Ureter (tissue), 1 donor: ENCODE results near the gene SLC13A5. TPM values are rescaled to one million over a fixed set of nuclear protein-coding genes. Genes with fewer than 3 reads are reported as not detected.
"Not testable (repeated sequence)": the region's sequence is repeated elsewhere in the genome, so short reads cannot be mapped to it uniquely, and the experiment has no call there.

ENCODE experiments used
- DNase-seq: peaks from one replicate; pipeline ENCODE4 v3.0.0-alpha.2; 2020; ENCODE audit warnings: low spot score
- total RNA-seq: library from RNA; stranded (reverse); gene quantifications from one replicate; pipeline ENCODE4 v1.2.4, GENCODE V29; 2023
- donor health status: DM: yes; HTN: yes; CAD: no.

SLC13A5 gene
- total RNA-seq, 1 donor from 2014 or later, result not detected

DNA sequence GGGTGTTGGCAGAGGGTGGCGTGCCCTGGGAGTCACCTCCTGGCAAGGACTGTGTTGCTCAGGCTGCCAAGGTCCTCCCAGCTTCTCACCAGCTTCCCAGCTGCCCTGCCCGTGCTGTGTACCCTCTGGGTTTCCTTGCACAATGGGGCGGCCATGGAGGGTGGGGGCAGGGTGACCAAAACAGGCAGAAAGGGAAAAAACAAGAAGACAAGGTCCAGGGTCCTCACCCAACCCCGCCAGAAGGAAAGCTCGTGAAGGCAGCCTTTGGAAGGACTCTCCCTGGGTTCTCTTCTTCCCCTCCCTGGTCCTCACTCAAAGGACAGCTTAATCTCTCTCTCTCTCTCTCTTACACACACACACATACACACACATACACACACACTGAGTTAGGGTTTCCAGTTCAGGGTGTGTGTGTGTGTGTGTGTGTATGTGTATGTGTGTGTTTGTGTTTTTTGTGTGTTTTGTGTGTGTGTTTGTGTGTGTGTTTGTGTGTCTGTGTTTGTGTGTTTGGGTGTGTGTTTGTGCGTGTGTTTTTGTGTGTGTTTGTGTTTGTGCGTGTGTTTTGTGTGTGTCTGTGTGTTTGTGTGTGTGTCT, 2.0 kb downstream of the SLC13A5 start:
- no peak for DNase-seq

DNA sequence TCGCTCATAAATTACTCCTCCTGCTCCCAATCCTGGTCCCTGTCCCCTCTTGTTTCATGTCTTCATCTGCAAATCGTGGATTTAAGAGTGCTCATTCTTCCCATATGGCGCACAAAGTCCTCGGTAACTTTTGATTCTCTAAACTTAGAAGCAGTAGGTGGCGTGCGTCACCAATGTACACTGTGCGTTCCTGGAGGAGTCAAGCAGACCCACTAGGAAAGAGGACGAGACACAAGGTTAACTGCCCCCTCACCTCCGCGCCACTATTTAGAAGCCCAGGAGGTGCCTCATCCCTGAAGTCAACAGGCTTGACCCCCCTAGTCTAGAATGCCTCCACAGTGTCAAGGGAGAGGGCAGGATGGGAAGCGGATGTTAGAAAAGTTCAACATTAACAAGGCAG, 2.9 kb downstream of the SLC13A5 start:
- no peak for DNase-seq

DNA sequence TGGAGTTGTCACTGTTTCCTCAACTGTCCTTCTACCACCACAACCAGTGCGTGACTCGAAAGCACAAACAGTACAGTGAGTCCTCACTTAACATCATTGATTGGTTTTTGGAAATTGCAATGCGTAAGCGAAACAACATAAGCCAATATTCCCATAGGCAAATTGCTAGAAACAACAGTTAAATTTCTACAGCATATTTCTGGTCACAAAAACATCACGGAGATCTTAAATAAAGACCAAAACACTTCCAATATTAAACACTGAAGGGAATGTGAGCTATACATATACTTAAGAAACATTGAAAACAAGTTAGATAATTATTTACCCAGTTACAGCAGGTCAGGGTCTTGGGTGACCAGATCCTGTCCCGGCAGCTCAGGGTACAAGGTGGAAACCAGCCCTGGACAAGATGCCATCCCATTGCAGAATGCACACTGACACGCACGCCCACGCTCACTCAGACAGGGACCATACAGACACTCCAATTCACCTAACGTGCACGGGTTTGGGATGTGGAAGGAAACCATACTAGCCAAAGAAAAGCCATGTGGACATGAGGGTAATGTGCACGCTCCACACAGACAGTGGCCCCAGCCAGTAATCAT, 4.7 kb downstream of the SLC13A5 start:
- peak; percentile 29 for DNase-seq

DNA sequence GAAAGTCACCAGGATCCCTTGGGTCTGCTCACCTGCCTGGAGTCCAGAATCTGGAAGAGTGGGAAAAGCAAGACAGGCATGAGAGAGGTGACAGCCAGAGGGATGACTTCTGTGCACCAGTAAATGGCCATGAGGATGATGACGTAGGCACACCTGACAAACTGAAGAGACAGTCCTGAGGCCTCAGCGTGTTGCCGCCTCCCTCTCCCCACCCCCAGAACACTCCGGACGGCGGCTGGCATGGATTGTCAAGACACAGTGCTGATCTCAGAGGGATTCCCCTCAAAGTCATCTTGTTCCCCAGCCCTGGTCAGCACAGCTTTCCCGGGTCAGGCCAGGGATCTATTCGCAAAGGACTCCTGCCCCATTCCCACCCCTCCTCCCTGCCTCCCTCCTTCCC, 6.2 kb downstream of the SLC13A5 start:
- DNase-seq, result no peak

DNA sequence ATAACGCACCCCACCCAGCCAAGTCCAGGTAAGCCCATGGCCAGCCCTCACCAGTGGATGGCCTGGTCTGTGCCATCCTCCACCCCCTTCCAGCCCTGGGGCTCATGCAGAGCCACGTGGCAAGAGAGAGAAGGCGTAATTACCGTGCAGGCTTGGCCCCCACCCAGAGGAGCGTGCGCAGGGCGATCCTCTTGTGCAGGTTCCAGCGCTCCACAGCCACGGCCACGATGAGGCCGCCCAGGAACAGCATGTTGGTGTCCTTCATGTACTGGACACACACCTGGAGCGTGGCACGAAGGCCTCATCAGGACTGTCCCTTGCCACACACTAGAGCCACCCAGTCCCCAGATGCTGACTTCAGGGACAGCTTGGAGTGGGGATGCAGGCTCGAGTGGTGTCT, 6.7 kb downstream of the SLC13A5 start:
- no peak for DNase-seq

DNA sequence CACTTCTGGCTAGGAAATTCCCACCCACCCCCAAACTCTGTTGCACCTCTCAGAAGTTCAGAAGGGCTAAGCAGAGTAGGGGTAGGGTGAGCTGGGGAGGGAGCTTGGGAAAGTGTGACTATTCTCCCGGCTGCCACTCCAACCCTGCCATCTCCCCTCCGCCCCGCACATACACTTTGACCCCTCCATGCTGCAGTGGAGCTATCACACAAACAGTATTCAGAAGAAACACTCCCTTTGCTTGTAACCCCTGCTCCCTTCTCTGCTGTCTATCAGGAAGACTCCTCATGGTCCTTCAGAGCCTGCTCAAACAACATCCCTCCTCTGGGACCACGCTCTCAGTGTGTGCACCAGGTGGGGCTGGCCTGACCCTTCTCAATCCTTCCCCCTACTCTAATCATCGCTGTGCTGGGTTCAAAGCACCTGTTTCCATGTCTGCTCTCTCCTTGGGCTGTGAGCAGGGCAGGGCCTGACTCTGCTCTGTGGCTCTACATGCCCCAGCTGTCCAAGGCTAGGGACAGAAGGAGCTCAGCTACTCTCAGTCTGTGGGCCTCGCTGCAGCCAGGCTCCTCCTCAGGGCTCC, 8.6 kb downstream of the SLC13A5 start:
- no peak for DNase-seq

DNA sequence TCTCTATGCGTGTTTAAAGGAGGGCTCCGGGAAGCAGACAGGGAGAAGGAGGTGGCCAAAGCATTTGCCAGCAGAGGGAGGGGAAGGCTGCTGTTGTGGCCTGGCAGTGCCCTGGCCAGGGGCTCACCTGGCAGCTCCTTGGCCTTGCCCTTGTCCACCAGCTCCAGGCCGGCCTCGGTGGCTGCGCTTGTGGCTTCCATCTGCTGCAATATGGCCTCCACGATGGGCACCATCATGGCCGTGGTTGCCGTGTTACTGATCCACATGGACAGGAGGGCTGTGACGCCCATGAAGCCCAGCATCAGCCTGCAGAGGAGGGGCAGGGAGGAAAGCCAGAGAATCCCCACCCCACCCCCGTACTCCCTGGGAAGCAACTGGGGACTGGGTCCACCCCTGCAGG, 9.4 kb downstream of the SLC13A5 start:
- DNase-seq, result no peak

DNA sequence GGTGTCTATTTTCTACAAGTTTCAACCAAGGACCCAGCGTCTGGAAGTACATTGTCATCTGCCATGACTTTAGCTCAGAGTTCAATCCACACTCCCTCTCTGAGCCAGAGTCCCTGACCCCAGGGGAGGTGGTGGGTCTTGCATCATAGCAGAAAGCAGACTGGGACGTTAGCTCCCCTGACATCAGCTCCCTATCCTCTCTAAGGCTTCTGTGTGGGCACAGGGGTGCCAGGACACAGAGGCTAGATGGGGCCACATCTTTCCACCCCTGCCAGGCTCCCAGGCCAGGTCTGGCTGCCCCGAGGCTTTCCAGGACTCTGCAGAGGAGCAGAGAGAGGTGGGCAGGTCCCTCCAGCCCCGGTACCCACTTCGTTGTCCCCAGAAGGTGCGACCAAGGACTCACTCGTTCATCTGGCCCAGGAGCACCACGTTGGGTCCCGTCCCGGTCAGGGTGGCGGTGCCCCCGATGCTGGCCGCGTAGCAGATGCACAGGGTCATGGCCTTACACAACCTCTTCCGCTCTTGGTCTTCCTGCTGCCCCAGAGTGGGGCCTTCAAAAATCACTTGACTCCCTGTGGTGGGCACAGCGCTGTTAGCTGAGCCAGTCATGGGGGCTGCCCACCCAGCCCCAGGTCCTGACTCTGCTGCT, 10.5 kb downstream of the SLC13A5 start:
- no peak for DNase-seq

DNA sequence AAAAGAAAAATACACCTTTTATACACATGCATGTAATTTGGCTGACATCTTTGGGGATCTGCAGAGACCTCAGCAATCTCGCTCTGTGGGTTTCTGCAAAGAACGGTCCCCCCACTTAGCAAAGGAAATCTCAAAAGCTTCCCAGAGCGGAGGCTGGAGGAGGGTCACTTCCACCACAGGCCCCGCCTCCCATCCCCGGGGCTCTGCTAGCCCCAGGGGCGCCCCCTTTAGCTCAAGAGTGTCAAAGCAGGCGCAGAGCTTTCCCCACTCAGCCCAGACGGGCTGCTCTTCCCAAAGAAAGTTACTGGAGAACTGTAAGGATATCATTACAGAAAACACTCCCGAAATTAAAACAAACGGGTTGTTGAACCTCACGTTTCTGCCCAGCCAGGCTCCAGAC, 11.4 kb downstream of the SLC13A5 start:
- DNase-seq, result no peak

DNA sequence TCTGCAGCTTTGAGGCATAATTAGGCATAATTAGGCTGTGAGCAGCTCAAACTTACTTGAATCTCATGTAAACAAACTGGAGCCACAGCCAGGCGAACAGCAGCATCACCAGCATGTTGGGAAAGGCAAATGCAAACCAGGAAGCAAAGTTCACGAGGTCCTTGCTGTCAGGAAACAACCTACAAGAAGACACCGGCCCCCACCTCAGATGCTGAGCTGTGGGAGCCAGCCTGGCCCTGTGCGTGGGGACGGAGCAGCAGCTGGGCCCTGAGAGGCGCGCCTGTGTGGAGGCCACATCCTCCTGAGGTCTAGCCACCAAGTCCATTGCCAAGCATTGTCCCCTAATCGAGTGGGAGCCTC, 12.2 kb downstream of the SLC13A5 start:
- no peak for DNase-seq

DNA sequence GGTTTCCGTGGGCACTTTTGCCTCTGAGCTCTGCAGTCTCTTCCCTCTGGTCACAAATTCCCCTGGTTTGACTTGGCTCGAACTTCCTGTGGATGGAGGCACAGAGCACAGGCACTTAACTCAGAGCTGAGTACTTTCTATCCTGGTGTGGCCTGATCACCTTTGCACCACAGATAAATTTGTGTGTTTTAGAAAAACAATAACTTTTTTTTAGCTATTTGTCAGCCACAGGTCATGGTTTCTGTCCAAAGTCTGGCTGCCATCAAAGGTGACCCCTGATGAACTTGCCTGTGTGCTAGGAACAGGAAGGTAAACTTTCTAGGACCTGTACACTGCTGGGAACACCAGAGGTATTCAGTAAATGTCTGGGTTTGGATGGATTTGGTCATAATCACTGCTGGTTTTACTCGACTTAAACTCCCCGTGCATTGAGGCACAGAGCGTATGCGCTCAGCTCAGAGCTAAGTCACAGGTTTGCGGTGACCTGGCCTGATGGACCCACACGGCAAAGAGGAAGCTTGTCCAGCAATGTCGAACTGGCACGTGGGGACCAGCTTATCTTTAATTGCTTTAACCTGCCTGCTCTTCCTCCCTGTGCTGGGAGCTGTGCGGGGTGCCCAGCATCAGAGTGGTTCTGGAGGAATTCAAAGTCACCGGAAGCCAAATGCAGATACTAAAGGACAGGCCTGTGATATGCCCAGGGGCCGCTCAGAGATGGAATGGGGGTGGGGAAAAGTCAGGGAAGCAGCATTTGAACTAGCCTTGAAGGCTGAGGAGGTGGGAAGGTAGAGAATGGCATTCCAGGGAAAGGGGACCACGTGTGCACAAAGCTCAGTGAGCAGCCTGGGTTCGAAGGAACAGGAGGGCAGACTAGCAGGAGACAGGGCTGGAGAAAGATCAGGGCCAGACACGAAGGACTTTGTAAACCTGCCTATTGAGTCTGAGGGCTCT, 12.9 kb downstream of the SLC13A5 start:
- no peak for DNase-seq

DNA sequence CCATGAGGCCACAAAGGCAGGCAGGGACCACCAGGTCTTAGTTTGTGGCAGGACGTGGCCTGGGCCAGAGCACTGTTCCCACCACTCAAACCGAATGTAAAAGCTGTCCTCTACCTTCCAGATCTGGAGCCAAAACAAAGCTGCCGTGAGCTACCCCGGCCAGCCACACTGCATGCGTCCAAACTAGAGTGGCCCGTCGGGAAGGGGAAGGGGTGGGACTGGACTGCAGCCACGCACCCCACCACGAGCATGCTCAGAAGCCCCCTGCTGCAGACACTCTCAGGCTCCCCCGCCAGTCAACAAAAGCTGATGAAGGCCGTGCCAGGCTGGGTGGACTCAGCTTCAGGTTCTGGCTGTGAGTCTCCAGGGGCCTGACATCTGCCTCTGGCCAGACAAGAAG, 15.2 kb downstream of the SLC13A5 start:
- DNase-seq, result no peak

DNA sequence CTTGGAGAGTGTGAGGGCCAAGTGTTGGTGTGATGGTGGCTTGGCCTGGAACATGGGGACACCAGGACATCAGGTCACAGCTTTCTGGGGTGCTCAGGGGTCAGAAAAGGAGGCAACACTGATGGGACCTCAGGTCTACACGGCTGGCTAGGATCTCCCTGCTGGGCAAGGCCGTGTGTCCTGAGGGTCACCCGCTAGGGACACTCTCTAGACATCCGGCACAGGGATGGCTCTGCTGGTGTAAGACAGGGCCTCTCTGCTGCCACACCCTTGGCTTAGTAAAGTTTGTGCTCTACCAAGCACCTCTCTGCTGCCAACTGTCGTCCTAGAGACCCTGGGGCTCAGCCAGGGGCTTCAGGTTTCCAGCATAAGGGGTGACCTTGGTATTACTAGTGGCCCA, 16.3 kb downstream of the SLC13A5 start:
- DNase-seq, result no peak

DNA sequence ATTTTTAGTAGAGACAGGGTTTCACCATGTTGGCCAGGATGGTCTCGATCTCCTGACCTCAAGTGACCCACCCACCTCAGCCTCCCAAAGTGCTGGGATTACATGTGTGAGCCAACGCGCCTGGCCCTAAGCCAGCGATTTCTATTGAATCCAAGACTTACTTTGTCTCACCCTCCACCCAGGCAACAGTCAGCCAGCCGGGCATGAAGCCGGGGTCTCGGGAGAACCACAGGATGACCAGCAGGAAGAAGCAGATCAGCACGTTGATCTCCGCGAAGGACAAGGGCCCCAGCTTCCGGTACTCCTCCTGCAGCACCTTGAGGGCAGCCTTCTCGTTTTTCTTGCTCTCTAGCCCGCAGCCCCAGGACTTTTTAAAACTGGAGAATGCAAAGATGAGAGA, 17.6 kb downstream of the SLC13A5 start:
- no peak for DNase-seq

DNA sequence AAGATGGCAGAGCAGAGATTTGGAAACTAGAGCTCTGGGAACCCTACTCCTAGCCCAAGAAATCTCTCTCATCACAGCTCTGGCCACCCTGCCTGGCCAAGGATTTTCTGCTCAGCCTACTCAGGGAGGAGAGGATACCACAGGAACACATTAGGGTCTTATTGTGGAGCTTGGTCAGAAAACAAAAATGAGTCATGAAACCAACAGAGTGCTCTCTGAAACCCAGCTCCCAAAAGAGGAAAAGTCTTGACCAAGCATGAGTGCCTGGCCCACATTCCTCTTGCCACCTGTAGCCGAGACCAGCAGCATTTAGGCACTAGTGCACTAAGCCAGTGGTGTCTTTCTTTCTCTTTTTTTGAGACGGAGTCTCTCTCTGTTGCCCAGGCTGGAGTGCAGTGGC, 18.1 kb downstream of the SLC13A5 start:
- DNase-seq, result no peak

DNA sequence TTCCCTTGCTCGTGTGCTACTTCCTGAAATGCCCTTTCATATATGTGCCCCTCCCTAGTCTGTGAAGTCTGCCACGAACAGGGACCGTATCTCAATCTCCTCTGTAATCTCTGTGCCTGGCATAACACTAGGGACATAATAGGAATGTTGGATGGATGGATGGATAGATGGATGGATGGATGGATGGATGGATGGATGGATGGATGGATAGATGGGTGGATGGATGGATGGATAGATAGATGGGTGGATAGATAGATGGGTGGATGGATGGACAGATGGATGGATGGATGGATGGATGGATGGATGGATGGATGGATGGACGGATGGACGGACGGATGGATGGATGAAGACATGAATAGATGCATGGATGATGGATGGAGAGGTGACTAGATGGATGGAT, 21.2 kb downstream of the SLC13A5 start:
- DNase-seq, result not testable (repeated sequence)

DNA sequence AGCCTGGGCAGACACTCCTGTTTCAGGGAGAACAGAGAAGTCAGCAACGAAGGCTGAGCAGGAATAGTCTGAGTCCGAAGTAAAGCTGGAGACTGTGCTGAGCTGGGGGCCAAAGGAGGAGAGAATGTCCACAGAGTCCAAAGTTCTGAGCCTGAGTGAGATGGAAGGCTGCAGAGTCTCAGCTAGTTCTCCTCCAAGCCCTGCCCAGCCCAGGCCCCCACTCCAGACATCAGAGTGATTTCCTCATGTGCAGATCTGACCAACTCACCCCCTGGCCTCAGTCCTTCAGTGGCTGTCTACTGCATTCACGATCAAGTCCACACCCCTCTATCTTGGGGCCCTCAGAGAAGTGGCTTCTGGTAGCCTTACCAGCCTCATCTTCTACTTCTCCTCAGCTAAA, 21.6 kb downstream of the SLC13A5 start:
- no peak for DNase-seq

DNA sequence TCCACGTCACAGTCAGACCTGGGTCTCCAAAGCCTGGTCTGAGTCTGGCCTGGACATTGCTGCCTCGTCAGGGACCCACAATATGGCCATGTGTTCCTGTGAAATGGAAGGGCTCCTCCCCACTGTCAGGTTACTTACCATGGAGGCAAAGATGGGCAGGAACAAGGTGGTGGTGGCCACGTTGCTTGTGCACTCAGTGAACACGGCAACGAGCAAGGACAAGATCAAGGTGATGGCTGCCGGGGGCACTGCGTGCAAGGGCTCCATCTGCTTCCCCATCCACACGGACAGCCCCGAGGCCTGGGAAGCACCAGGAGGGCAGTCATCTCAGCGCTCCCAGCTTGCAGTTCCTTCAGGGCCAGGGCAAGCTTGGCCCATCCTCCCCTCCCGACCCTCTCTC, 22.5 kb downstream of the SLC13A5 start:
- DNase-seq, result no peak

DNA sequence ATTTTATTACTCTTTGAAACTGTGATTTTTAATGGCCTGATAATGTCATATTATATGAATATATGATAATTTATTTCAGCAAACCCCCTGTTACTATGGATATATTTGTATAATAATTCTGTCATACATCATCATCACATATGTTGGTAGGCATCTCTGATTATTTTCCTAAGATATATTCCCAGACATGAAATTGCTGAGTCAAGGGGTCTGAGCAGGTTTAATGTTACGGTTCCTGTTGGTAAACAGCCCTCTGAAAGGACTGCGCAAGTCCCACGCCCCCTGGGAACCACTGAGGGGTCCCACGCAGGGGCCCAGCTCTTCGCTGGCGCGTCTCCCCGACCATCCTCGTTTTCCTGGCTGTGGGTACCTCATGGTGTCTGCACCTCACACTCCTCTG, 24.2 kb downstream of the SLC13A5 start:
- no peak for DNase-seq

DNA sequence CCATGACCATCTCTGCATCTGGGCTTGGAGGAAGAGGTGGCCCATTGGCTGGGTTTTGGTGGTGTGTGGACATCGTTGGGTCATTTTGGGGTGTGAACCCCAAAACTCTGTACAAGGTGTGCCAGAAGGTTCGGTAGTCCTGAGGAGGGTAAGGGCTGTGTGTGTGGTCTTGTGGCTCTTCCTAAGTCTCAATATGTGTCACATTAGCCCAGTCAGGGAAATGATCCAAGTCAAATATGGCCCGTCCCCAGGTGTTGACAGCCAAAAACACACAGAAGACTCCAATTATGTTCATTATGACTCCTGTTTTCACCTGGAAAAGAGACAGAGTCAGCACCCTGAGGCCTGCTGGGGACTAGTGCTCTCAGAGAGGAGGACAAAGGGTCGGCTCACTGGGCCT, 27.1 kb downstream of the SLC13A5 start:
- no peak for DNase-seq

DNA sequence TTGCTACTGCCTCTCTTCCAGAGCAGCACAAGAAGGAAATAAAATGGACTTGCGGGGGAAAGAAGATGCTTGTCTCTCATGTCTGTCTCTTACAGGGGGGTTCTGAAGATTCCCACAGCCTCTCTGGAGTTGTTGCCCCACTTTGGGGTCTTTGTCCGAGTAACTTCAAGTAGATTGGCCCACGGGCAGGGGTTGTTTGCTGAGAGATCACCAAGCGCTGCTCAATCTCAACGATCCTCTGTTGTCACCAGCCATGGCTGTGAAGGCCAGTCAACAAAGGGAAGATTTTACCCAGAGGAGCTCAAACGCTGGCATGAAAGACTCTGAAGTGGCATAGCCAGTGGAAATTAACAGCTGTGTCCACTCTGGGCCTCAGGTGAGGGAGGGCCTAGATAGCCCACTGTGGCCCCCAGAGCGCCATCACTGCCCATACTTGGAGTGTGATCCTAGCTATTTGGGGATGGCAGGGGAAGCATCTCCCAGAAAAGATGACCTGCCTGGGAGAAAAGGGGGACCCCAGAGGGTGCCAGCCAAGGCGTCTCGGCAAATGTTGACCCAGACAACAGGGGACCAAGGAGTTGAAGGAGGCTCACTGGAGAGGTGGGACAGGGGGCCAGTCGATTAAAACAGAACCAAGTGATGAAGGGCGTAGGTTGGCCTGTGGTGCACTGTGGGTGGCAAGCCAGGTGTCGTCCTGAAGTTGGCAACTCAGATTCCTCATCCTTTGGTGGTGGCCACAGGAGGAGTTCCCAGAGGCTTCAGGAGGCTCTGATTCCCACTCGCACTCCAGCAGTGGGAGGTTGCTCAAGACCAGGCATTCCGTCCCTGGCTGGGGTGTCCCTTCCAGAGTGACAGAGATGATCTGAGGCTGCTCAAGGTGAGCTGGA, 28.0 kb downstream of the SLC13A5 start:
- DNase-seq, result no peak
